HEK293 (cell line): ENCODE results near the gene ADM5.
A peak's percentile ranks its signal among the peaks of the same experiment; 100 is the strongest.

Experiments used
- GLIS1 ChIP-seq: fragments of 450-650 bp; formaldehyde crosslinking; IDR thresholded peaks from 2 replicates; pipeline ENCODE4 v1.5.1; 2016; ENCODE audit warnings: missing biosample characterization, missing genetic modification characterization
- GLIS2 ChIP-seq: fragments of 450-650 bp; formaldehyde crosslinking; IDR thresholded peaks from 2 replicates; pipeline ENCODE4 v1.5.1; 2016; ENCODE audit warnings: missing biosample characterization, missing genetic modification characterization
- HIC1 ChIP-seq: fragments of 450-650 bp; formaldehyde crosslinking; IDR thresholded peaks from 2 replicates; pipeline ENCODE4 v1.5.1; 2016; ENCODE audit warnings: missing biosample characterization, missing genetic modification characterization
- KLF16 ChIP-seq: fragments of 450-650 bp; formaldehyde crosslinking; IDR thresholded peaks from 2 replicates; pipeline ENCODE4 v1.5.1; 2017; ENCODE audit warnings: missing biosample characterization, missing genetic modification characterization
- MZF1 ChIP-seq: fragments of 450-650 bp; formaldehyde crosslinking; IDR thresholded peaks from 2 replicates; pipeline ENCODE4 v1.5.1; 2017; ENCODE audit warnings: missing biosample characterization, missing genetic modification characterization, borderline replicate concordance
- PRDM10 ChIP-seq: fragments of 450-650 bp; formaldehyde crosslinking; IDR thresholded peaks from 2 replicates; pipeline ENCODE4 v1.5.1; 2016; ENCODE audit warnings: missing biosample characterization, missing genetic modification characterization
- SCRT1 ChIP-seq: fragments of 450-650 bp; formaldehyde crosslinking; IDR thresholded peaks from 2 replicates; pipeline ENCODE4 v1.5.1; 2016; ENCODE audit warnings: missing biosample characterization, missing genetic modification characterization, borderline replicate concordance
- YY2 ChIP-seq: fragments of 450-650 bp; formaldehyde crosslinking; IDR thresholded peaks from 2 replicates; pipeline ENCODE4 v1.5.1; 2016; ENCODE audit warnings: missing biosample characterization, missing genetic modification characterization
- ZBTB10 ChIP-seq: fragments of 450-650 bp; formaldehyde crosslinking; IDR thresholded peaks from 2 replicates; pipeline ENCODE4 v1.5.1; 2016; ENCODE audit warnings: missing biosample characterization, missing genetic modification characterization
- ZBTB17 ChIP-seq: fragments of 450-650 bp; formaldehyde crosslinking; IDR thresholded peaks from 2 replicates; pipeline ENCODE4 v1.5.1; 2016; ENCODE audit warnings: missing biosample characterization, missing genetic modification characterization
- ZBTB20 ChIP-seq: fragments of 450-650 bp; formaldehyde crosslinking; IDR thresholded peaks from 2 replicates; pipeline ENCODE4 v1.5.1; 2016; ENCODE audit warnings: missing biosample characterization, missing genetic modification characterization
- ZBTB48 ChIP-seq: fragments of 450-650 bp; formaldehyde crosslinking; IDR thresholded peaks from 2 replicates; pipeline ENCODE4 v1.5.1; 2016; ENCODE audit warnings: missing biosample characterization, missing genetic modification characterization
- ZFP37 ChIP-seq: fragments of 450-650 bp; formaldehyde crosslinking; IDR thresholded peaks from 2 replicates; pipeline ENCODE4 v1.5.1; 2016; ENCODE audit warnings: missing biosample characterization, missing genetic modification characterization
- ZNF140 ChIP-seq: fragments of 450-650 bp; formaldehyde crosslinking; IDR thresholded peaks from 2 replicates; pipeline ENCODE4 v1.5.1; 2016; ENCODE audit warnings: missing biosample characterization, missing genetic modification characterization
- ZNF148 ChIP-seq: fragments of 450-650 bp; formaldehyde crosslinking; IDR thresholded peaks from 2 replicates; pipeline ENCODE4 v1.5.0; 2017; ENCODE audit warnings: missing biosample characterization, missing genetic modification characterization, borderline replicate concordance
- ZNF155 ChIP-seq: fragments of 450-650 bp; formaldehyde crosslinking; IDR thresholded peaks from 2 replicates; pipeline ENCODE4 v1.5.1; 2016; ENCODE audit warnings: missing biosample characterization, missing genetic modification characterization
- ZNF26 ChIP-seq: fragments of 450-650 bp; formaldehyde crosslinking; IDR thresholded peaks from 2 replicates; pipeline ENCODE4 v1.5.1; 2016; ENCODE audit warnings: missing biosample characterization, missing genetic modification characterization
- ZNF391 ChIP-seq: fragments of 450-650 bp; formaldehyde crosslinking; IDR thresholded peaks from 2 replicates; pipeline ENCODE4 v1.5.1; 2016; ENCODE audit warnings: low read depth, missing biosample characterization, missing genetic modification characterization, borderline replicate concordance
- ZNF501 ChIP-seq: fragments of 450-650 bp; formaldehyde crosslinking; IDR thresholded peaks from 2 replicates; pipeline ENCODE4 v1.5.1; 2016; ENCODE audit warnings: missing biosample characterization, missing genetic modification characterization
- ZNF843 ChIP-seq: fragments of 450-650 bp; formaldehyde crosslinking; IDR thresholded peaks from 2 replicates; pipeline ENCODE4 v1.5.1; 2016; ENCODE audit warnings: missing biosample characterization, missing genetic modification characterization
- TF ChIP-seq, protein P1 (sequence below): sonication (generic); formaldehyde crosslinking; IDR thresholded peaks from 2 replicates; pipeline ENCODE4 v1.8.1; 2022; ENCODE audit warnings: mild to moderate bottlenecking, moderate library complexity, missing genetic modification reagents

ADM5 gene

GRCh38 chr19:49672131-49672919 is 17.1 kb upstream of the ADM5 start (continued):
- TF ChIP-seq ZBTB10 (tag by site-specific recombination) (peak; percentile 42; the same call in 1 of the 2 replicates), ZBTB17 (tag by site-specific recombination) (peak; percentile 88), ZNF26 (tag by site-specific recombination) (no peak), ZNF391 (tag by site-specific recombination) (0 out of 2 replicates have a peak, but pooled peaks have one; percentile 52), ZFP37 (tag by site-specific recombination) (no peak; the same call in 1 of the 2 replicates), PRDM10 (peak; percentile 74), GLIS2 (tag by site-specific recombination) (peak; percentile 67), ZNF148 (tag by site-specific recombination) (no peak), ZNF843 (peak; percentile 50; the same call in 1 of the 2 replicates), ZNF140 (tag by site-specific recombination) (no peak), HIC1 (tag by site-specific recombination) (peak; percentile 44; the same call in 1 of the 2 replicates), ZBTB48 (tag by site-specific recombination) (no peak), ZNF501 (peak; percentile 84), MZF1 (tag by site-specific recombination) (no peak), YY2 (tag by site-specific recombination) (no peak), ZNF155 (tag by site-specific recombination) (no peak), SCRT1 (tag by site-specific recombination) (0 out of 2 replicates have a peak, but pooled peaks have one; percentile 24), KLF16 (0 out of 2 replicates have a peak, but pooled peaks have one; percentile 44), GLIS1 (tag by site-specific recombination) (peak; percentile 90), ZBTB20 (no peak)
- TF ChIP-seq, protein P1, sequence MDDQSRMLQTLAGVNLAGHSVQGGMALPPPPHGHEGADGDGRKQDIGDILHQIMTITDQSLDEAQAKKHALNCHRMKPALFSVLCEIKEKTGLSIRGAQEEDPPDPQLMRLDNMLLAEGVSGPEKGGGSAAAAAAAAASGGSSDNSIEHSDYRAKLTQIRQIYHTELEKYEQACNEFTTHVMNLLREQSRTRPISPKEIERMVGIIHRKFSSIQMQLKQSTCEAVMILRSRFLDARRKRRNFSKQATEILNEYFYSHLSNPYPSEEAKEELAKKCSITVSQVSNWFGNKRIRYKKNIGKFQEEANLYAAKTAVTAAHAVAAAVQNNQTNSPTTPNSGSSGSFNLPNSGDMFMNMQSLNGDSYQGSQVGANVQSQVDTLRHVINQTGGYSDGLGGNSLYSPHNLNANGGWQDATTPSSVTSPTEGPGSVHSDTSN (CRISPR knock-in tag) = 0 out of 2 replicates have a peak, but pooled peaks have one; percentile 35
